HCT116 (cell line): ENCODE results near the gene BMF. TPM values are rescaled to one million over a fixed set of nuclear protein-coding genes. Genes with fewer than 3 reads are reported as not detected.

Experiments
- ATAC-seq: fragments of 200-7000 bp; cut with Tn5 transposase; 2 replicates; pipeline ENCODE4 v1.9.1; 2020; ENCODE audit warnings: mild to moderate bottlenecking, moderate library complexity
- BruUV-seq: library from RNA; stranded (reverse); fragments of 400-500 nt; replicated peaks from 2 replicates; lab custom pipeline; 2021; lab: Mats Ljungman, UMichigan
- CTCF ChIA-PET: fragments of 300-600 bp; sonication (Branson Sonifier 250); formaldehyde crosslinking; loops from one replicate; lab custom pipeline; 2021; ENCODE audit warnings: antibody characterized with exemption; lab: Charles Lee
- POLR2A ChIA-PET: fragments of 300-600, 350-600 bp; sonication (Branson Sonifier 250); formaldehyde crosslinking; loops from one replicate; lab custom pipeline; 2021; ENCODE audit warnings: antibody characterized with exemption; lab: Charles Lee
- RAD21 ChIA-PET, 2 experiments: fragments of 300-600 bp; sonication (Branson Sonifier 250); formaldehyde crosslinking; loops; one replicate each; lab custom pipeline; 2023; ENCODE audit warnings: low total read pairs in 2 of 2; ENCODE audit not compliant: uncharacterized antibody in 2 of 2, unreplicated experiment in 2 of 2, low non-redundant PET in 1 of 2; lab: Charles Lee
- DNase-seq: peaks from one replicate; pipeline ENCODE4 v3.0.0-alpha.2; 2010; ENCODE audit warnings: low read depth, low spot score
- H2AFZ ChIP-seq: fragments of 200-600 bp; shearing (Covaris generic), sonication (generic); 2 replicates; pipeline ENCODE4 v1.6.1; 2017; ENCODE audit warnings: low read depth, mixed run types, mixed read lengths, antibody characterized with exemption, low read length; ENCODE audit not compliant: poor library complexity, severe bottlenecking
- H3K27ac ChIP-seq: 2 replicates; pipeline ENCODE4 v1.5.1; 2012; ENCODE audit warnings: low read depth, low read length
- H3K27me3 ChIP-seq: fragments of 200-600 bp; sonication (generic); 2 replicates; pipeline ENCODE4 v1.6.1; 2016; ENCODE audit warnings: mixed run types, low read length, mixed read lengths; ENCODE audit not compliant: insufficient read depth
- H3K36me3 ChIP-seq, 2 experiments: fragments of 200-500 bp in 1 of 2; fragments of 200-600 bp in 1 of 2; sonication (Bioruptor generic) in 1 of 2; sonication (generic) in 1 of 2; 2 replicates each; pipeline versions ENCODE4 v1.5.1 to v1.6.1; 2014 to 2016; ENCODE audit warnings: low read length in 2 of 2, inconsistent platforms in 1 of 2, mixed read lengths in 1 of 2, mixed run types in 1 of 2; ENCODE audit not compliant: insufficient read depth in 2 of 2, control insufficient read depth in 1 of 2
- H3K4me1 ChIP-seq, 2 experiments: fragments of 200-600 bp in 1 of 2; sonication (generic) in 1 of 2; 2 replicates each; pipeline versions ENCODE4 v1.5.1 to v1.6.1; 2012 to 2017; ENCODE audit warnings: low read length in 2 of 2, inconsistent platforms in 1 of 2, mild to moderate bottlenecking in 1 of 2, mixed read lengths in 1 of 2, mixed run types in 1 of 2, moderate library complexity in 1 of 2; ENCODE audit not compliant: insufficient read depth in 2 of 2, control insufficient read depth in 1 of 2
- H3K4me2 ChIP-seq: fragments of 200-600 bp; sonication (generic); 2 replicates; pipeline ENCODE4 v1.6.1; 2017; ENCODE audit warnings: mixed run types, low read length, mixed read lengths
- H3K4me3 ChIP-seq, 2 experiments: fragments of 200-600 bp in 1 of 2; sonication (generic) in 1 of 2; replicated peaks in 1 of 2; 2 replicates each; pipeline ENCODE4 v1.5.1; 2011 to 2016; ENCODE audit warnings: low read length in 2 of 2, control low read depth in 1 of 2, low read depth in 1 of 2, mild to moderate bottlenecking in 1 of 2, mixed read lengths in 1 of 2, mixed run types in 1 of 2
- H3K79me2 ChIP-seq: fragments of 200-600 bp; sonication (generic); 2 replicates; pipeline ENCODE4 v1.6.1; 2017; ENCODE audit warnings: mild to moderate bottlenecking, mixed run types, low read length, moderate library complexity, mixed read lengths; ENCODE audit not compliant: insufficient read depth
- H3K9ac ChIP-seq: fragments of 200-600 bp; sonication (generic); 2 replicates; pipeline ENCODE4 v1.6.1; 2016; ENCODE audit warnings: low read length, mixed read lengths
- H3K9me2 ChIP-seq: fragments of 200-600 bp; sonication (generic), shearing (Covaris generic); 2 replicates; pipeline ENCODE4 v1.6.1; 2017; ENCODE audit warnings: mixed run types, mild to moderate bottlenecking, moderate library complexity; ENCODE audit not compliant: insufficient read depth
- H3K9me3 ChIP-seq, 2 experiments: fragments of 200-500 bp in 1 of 2; fragments of 200-600 bp in 1 of 2; sonication (Bioruptor generic) in 1 of 2; sonication (generic) in 1 of 2; 2 replicates each; pipeline ENCODE4 v1.6.1; 2014 to 2017; ENCODE audit warnings: low read length in 2 of 2, mixed read lengths in 2 of 2, inconsistent platforms in 1 of 2, low read depth in 1 of 2, mild to moderate bottlenecking in 1 of 2, mixed run types in 1 of 2, moderate library complexity in 1 of 2; ENCODE audit not compliant: control insufficient read depth in 1 of 2, insufficient read depth in 1 of 2
- H4K20me1 ChIP-seq: fragments of 200-600 bp; sonication (generic), shearing (Covaris generic); 2 replicates; pipeline ENCODE4 v1.6.1; 2017; ENCODE audit warnings: mixed run types, mild to moderate bottlenecking, moderate library complexity; ENCODE audit not compliant: insufficient read depth
- CBX3 ChIP-seq: IDR thresholded peaks from 2 replicates; pipeline ENCODE4 v1.6.1; 2012; ENCODE audit warnings: low read depth
- CEBPB ChIP-seq: IDR thresholded peaks from 2 replicates; pipeline ENCODE4 v1.6.1; 2012; ENCODE audit warnings: low read depth
- EGR1 ChIP-seq: IDR thresholded peaks from 2 replicates; pipeline ENCODE4 v1.6.1; 2012; ENCODE audit warnings: low read depth
- ELF1 ChIP-seq: IDR thresholded peaks from 2 replicates; pipeline ENCODE4 v1.6.1; 2012; ENCODE audit warnings: low read depth, borderline replicate concordance
- EZH2 ChIP-seq: fragments of 200-600 bp; sonication (generic); IDR thresholded peaks from 2 replicates; pipeline ENCODE4 v1.6.1; 2017; ENCODE audit warnings: antibody characterized with exemption, mixed run types
- JUND ChIP-seq: IDR thresholded peaks from 2 replicates; pipeline ENCODE4 v1.6.1; 2012
- POLR2AphosphoS5 ChIP-seq: IDR thresholded peaks from 2 replicates; pipeline ENCODE4 v1.6.1; 2011; ENCODE audit warnings: mild to moderate bottlenecking, low read depth, low read length, moderate library complexity
- RAD21 ChIP-seq: IDR thresholded peaks from 2 replicates; pipeline ENCODE4 v1.6.1; 2012; ENCODE audit warnings: low read depth, mild to moderate bottlenecking
- SIN3A ChIP-seq: IDR thresholded peaks from 2 replicates; pipeline ENCODE4 v1.6.1; 2012; ENCODE audit warnings: low read depth
- SP1 ChIP-seq: IDR thresholded peaks from 2 replicates; pipeline ENCODE4 v1.6.1; 2012; ENCODE audit warnings: low read depth
- SRF ChIP-seq: IDR thresholded peaks from 2 replicates; pipeline ENCODE4 v1.6.1; 2012; ENCODE audit warnings: low read depth
- TCF7L2 ChIP-seq: IDR thresholded peaks from 2 replicates; pipeline ENCODE4 v1.7.0; 2011; ENCODE audit warnings: borderline replicate concordance, inconsistent platforms; ENCODE audit not compliant: insufficient read depth, insufficient read length; ENCODE audit errors: extremely low read depth
- YY1 ChIP-seq: IDR thresholded peaks from 2 replicates; pipeline ENCODE4 v1.6.1; 2011; ENCODE audit warnings: low read length, low read depth, moderate library complexity, mild to moderate bottlenecking; ENCODE audit not compliant: insufficient replicate concordance; ENCODE audit errors: extremely low read depth
- ZFX ChIP-seq: fragments of 450-650 bp; IDR thresholded peaks from 2 replicates; pipeline ENCODE4 v1.6.1; 2017
- ZNF274 ChIP-seq: fragments of 200-500 bp; sonication (Bioruptor generic); IDR thresholded peaks from 2 replicates; pipeline ENCODE4 v1.6.1; 2014; ENCODE audit warnings: mild to moderate bottlenecking, low read depth, low read length, inconsistent platforms
- intact Hi-C: fragments of 100-400 bp; cut with micrococcal nuclease; formaldehyde crosslinking; loops from 2 replicates; pipeline ENCODE4 v1.10.0; 2022
- total RNA-seq: library from RNA; stranded (reverse); gene quantifications from one replicate; pipeline ENCODE4 v1.2.1, GENCODE V29; 2021; ENCODE audit not compliant: unreplicated experiment
- TF ChIP-seq, protein P1 (sequence below), 3 experiments: fragments of 200-600 bp in 1 of 3; sonication (generic) in 1 of 3; IDR thresholded peaks in 2 of 3; conservative IDR thresholded peaks in 1 of 3; 2 replicates each; pipeline ENCODE4 v1.5.1; 2012 to 2017; ENCODE audit warnings: low read depth in 2 of 3, low read length in 2 of 3, antibody characterized with exemption in 1 of 3, borderline replicate concordance in 1 of 3, control low read depth in 1 of 3, mild to moderate bottlenecking in 1 of 3, mixed read lengths in 1 of 3, mixed run types in 1 of 3, moderate library complexity in 1 of 3; ENCODE audit not compliant: insufficient read depth in 1 of 3
- TF ChIP-seq, protein P2 (sequence below): IDR thresholded peaks from 2 replicates; pipeline ENCODE4 v1.6.1; 2012; ENCODE audit warnings: low read depth
- TF ChIP-seq, protein P3 (sequence below): IDR thresholded peaks from 2 replicates; pipeline ENCODE4 v1.6.1; 2012
- TF ChIP-seq, protein P4 (sequence below): IDR thresholded peaks from 2 replicates; pipeline ENCODE4 v1.6.1; 2011; ENCODE audit warnings: mild to moderate bottlenecking, low read length, moderate library complexity; ENCODE audit not compliant: insufficient replicate concordance; ENCODE audit errors: extremely low read depth

Gene BMF
- total RNA-seq, 1 experiment from 2014 or later: 1.0 TPM

DNA sequence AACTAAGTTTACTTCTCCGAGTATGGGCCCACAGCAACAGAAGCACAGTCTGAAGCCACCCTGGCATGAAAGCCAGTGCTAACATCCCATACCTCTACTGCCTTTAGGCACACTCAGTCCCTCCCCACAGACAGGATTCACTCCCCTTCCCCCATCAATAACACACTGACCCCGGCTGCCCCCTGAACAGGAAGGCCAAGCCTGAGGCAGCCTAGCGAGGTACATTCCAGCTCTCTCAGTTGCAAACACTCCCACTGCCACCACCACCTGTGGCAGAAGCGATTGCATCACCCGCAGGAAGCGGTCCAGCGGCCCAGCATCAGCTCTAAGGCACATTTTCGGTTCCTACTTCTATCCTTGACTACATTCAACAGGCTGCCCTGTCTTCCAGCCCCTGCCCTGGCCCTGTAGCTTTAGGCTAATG is 7.0 kb upstream of the BMF start:
- H3K27ac ChIP-seq: no peak overlapping the region
- H3K4me3 ChIP-seq: no peak overlapping the region
- intact Hi-C loops: no loop called here
- no peak overlapping the region for H3K9ac ChIP-seq
- no peaks in the 10 kb centered on the region for H3K9me3 ChIP-seq
- no peaks in the 10 kb centered on the region for H3K79me2 ChIP-seq
- DNase-seq: no peak
- no peak overlapping the region for H2AFZ ChIP-seq
- no peaks in the 10 kb centered on the region for H3K27me3 ChIP-seq
- H3K4me1 ChIP-seq: no peaks in the 10 kb centered on the region
- H4K20me1 ChIP-seq: no peaks in the 10 kb centered on the region
- H3K36me3 ChIP-seq: no peaks in the 10 kb centered on the region
- no peaks in the 10 kb centered on the region for H3K9me2 ChIP-seq
- ChIA-PET RAD21 (no interaction called here), CTCF (interaction anchor here (3.9 kb wide), 1 partner anchor 10 kb away, joined by 34 read pairs; no protein-coding TSS in a partner anchor), POLR2A (no interaction called here)
- H3K4me2 ChIP-seq: no peak overlapping the region
- ATAC-seq: no peak
- TF ChIP-seq SP1 (no peak), SIN3A (no peak), EZH2 (no peak), CBX3 (no peak), RAD21 (no peak), EGR1 (no peak), JUND (no peak), POLR2AphosphoS5 (no peak), ZFX (no peak), CEBPB (no peak), TCF7L2 (no peak), YY1 (no peak), SRF (no peak), ELF1 (no peak), ZNF274 (no peak)
- TF ChIP-seq, protein P1, sequence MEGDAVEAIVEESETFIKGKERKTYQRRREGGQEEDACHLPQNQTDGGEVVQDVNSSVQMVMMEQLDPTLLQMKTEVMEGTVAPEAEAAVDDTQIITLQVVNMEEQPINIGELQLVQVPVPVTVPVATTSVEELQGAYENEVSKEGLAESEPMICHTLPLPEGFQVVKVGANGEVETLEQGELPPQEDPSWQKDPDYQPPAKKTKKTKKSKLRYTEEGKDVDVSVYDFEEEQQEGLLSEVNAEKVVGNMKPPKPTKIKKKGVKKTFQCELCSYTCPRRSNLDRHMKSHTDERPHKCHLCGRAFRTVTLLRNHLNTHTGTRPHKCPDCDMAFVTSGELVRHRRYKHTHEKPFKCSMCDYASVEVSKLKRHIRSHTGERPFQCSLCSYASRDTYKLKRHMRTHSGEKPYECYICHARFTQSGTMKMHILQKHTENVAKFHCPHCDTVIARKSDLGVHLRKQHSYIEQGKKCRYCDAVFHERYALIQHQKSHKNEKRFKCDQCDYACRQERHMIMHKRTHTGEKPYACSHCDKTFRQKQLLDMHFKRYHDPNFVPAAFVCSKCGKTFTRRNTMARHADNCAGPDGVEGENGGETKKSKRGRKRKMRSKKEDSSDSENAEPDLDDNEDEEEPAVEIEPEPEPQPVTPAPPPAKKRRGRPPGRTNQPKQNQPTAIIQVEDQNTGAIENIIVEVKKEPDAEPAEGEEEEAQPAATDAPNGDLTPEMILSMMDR (IDR thresholded peaks at IDR 0.05 in 2 of 3, conservative IDR thresholded peaks at IDR 0.05 in 1 of 3; ENCODE audit: borderline replicate concordance in 1 of 3, insufficient read depth in 1 of 3, low read depth in 2 of 3, low read length in 2 of 3): no peak
- TF ChIP-seq, protein P2, sequence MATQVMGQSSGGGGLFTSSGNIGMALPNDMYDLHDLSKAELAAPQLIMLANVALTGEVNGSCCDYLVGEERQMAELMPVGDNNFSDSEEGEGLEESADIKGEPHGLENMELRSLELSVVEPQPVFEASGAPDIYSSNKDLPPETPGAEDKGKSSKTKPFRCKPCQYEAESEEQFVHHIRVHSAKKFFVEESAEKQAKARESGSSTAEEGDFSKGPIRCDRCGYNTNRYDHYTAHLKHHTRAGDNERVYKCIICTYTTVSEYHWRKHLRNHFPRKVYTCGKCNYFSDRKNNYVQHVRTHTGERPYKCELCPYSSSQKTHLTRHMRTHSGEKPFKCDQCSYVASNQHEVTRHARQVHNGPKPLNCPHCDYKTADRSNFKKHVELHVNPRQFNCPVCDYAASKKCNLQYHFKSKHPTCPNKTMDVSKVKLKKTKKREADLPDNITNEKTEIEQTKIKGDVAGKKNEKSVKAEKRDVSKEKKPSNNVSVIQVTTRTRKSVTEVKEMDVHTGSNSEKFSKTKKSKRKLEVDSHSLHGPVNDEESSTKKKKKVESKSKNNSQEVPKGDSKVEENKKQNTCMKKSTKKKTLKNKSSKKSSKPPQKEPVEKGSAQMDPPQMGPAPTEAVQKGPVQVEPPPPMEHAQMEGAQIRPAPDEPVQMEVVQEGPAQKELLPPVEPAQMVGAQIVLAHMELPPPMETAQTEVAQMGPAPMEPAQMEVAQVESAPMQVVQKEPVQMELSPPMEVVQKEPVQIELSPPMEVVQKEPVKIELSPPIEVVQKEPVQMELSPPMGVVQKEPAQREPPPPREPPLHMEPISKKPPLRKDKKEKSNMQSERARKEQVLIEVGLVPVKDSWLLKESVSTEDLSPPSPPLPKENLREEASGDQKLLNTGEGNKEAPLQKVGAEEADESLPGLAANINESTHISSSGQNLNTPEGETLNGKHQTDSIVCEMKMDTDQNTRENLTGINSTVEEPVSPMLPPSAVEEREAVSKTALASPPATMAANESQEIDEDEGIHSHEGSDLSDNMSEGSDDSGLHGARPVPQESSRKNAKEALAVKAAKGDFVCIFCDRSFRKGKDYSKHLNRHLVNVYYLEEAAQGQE: no peak
- TF ChIP-seq, protein P3, sequence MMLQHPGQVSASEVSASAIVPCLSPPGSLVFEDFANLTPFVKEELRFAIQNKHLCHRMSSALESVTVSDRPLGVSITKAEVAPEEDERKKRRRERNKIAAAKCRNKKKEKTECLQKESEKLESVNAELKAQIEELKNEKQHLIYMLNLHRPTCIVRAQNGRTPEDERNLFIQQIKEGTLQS: no peak
- TF ChIP-seq, protein P4, sequence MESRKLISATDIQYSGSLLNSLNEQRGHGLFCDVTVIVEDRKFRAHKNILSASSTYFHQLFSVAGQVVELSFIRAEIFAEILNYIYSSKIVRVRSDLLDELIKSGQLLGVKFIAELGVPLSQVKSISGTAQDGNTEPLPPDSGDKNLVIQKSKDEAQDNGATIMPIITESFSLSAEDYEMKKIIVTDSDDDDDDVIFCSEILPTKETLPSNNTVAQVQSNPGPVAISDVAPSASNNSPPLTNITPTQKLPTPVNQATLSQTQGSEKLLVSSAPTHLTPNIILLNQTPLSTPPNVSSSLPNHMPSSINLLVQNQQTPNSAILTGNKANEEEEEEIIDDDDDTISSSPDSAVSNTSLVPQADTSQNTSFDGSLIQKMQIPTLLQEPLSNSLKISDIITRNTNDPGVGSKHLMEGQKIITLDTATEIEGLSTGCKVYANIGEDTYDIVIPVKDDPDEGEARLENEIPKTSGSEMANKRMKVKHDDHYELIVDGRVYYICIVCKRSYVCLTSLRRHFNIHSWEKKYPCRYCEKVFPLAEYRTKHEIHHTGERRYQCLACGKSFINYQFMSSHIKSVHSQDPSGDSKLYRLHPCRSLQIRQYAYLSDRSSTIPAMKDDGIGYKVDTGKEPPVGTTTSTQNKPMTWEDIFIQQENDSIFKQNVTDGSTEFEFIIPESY: no peak
- no TSS peak for BruUV-seq
